Ammon's horn (tissue), 1 donor: ENCODE data around the gene IGF1R.
A peak's percentile ranks its signal among the peaks of the same experiment; 100 is the strongest.

Experiments used
- DNase-seq: peaks from one replicate; pipeline ENCODE4 v3.0.0-alpha.2; 2016; ENCODE audit warnings: low spot score

The IGF1R gene

GRCh38 chr15:98946301-98947255 lies 298.2 kb downstream of the IGF1R start:
- peak; percentile 72 for DNase-seq

GRCh38 chr15:98948456-98948855 lies 300.1 kb downstream of the IGF1R start:
- DNase-seq, result no peak

- no peak for DNase-seq
These were observed 300.6 kb downstream of the IGF1R start for GRCh38 chr15:98948941-98949340.

- DNase-seq, result no peak
These were observed 301.3 kb downstream of the IGF1R start for GRCh38 chr15:98949624-98950023.

- DNase-seq, result no peak
These were observed 301.9 kb downstream of the IGF1R start for GRCh38 chr15:98950248-98950647.

DNA sequence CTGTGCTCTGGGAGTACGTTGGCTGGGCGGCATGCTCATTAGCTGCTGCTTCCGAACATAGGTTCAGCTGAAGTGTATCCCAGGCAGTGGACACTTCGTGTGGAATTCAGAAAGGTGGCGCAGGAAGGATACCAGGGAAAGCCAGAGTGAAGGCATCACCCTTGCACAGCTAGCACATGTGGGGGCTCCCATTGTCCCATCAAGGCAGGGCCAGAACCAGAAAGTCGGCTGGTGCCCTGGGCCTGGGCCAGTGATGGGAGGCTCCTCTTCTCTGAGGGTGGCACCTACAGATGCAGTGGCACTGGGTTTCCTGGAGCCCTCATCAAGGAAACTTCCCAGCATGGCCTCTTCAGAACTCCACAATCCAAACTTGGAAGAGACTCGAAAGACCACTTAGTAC lies 302.7 kb downstream of the IGF1R start:
- no peak for DNase-seq

DNA sequence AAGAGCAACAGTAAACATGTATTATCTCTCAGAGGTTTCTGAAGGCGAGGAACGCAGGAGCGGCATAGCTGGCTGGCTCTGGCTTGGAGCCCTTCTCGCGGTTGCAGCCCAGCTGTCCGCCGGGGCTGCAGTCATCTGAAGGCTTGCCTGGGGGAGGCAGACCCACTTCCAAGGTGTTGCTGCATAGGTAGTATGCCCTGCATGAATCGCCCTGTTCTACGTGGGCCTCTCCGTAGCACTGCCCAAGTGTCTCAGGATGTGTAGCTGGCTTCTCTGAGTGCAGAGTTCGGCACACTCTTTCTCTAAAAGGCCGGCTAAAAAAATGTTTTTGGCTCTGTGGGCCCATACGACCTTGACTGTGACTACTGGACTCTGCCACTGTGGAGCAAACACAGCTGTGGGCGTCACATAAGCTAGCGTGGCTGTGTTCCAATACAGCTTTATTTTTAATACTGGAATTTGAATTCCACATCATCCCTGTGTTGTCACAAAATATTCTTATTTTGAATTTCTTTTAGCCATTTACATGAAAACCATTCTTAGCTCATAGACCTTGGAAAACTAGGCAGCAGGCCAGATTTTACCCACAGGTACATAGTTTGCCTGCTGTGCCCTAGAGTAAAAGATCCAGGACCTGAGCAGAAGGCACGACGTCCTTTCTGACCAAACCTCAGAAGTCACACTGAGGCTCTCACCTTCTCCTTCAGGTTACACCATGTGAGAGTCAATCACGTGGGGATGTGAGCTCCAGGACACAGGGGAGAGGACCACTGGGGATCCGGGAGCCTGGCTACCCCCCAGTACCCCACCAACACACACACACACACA lies 303.4 kb downstream of the IGF1R start:
- no peak for DNase-seq

DNA sequence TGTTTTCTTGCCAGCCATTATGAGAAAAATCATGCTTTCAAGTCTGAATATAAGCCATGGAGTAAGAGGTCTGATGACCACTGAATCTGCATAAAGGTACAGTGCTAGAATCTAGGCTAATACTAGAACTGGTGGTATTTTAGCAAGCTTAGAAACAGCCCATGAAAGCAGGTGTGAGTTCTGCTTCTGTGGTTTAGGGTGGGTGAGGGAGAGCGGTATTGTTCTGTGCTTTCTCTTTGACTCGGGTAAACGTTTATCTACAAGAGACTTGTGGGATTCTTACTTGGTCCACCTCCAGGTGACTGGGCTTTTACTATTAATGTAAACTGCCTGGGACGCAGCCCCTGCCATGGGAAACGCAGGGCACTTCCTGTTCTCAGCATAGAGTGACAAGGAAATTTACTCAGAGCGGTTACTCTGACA lies 304.1 kb downstream of the IGF1R start:
- DNase-seq, result no peak

DNA sequence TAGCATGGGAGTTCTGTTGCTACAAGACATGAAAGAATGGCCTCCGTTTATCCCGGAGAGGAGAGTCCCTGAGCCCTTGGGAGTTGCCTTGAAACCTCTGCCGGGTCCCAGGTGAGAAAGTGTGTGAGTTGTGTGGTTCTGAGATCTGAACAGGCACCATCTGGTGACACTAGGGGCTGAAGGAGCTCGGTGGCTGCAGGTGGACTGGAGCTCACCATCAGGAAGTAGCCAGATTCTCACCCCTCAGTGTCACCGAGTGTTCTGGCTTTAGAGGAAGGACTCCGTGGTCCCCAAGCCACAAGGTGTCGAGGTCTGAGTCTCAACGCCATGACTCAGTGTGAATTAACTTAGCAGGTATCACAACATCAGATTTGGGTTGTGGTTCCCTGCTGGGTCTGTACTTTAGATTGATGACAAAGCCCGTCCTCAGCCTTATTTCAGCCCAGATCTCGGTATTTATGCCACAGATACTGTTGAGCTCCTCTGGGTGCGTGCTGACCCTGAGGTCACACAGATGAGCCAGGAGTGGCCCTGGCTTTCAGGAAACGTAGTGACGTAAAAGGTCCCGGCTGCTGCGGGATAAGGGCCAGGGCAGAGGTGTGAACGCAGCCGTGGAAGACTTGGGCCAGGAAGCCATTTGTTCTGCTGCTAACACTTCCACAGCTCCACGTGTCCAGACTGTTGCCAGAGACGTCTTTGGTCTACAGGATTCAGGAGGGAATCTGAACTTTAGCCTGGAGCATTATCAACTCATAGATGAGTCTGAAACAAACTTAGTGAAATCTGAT lies 304.9 kb downstream of the IGF1R start:
- no peak for DNase-seq

- no peak for DNase-seq
These were observed 305.6 kb downstream of the IGF1R start for GRCh38 chr15:98953968-98954367.

DNA sequence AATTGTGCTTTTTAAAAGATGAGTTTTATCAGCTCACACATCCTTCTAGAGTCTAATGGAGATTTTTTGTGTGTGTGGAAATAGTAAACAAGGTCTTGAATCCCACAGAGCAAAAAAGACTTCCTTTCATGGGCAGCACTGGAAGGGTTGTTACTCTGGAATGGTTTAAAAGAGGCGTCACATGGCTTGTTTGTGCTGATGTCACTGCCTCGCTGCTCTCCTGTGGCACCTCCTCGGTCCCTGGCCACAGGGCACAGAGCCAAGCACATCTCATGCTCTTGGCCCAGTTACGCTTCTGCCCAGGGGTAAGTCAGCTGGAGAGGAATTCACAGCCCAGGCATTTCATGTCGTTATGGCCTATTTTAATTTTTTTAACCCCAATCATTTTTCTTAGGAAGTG lies 306.1 kb downstream of the IGF1R start:
- peak; percentile 90 for DNase-seq

DNA sequence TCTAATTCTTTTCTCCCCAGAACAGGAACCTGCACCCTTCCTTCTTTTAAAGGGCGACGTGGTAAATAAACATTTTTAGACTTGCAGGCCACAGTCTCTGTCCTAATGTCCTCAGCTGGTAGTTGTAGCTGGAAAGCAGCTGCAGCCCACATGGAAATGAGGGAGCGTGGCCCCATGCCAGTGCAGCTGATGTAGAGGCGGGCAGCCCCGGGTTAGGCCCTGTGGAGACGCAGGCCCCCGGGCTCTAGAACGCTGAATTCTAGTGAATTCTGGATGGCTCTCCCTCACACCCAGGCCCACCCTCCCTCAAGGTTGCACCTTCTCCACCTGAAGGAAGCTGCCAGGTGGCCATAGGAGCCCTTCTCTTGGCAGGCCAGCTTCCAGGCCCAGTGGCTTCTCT lies 307.0 kb downstream of the IGF1R start:
- peak; percentile 91 for DNase-seq

- DNase-seq, result no peak
These were observed 307.8 kb downstream of the IGF1R start for GRCh38 chr15:98955961-98956723.

DNA sequence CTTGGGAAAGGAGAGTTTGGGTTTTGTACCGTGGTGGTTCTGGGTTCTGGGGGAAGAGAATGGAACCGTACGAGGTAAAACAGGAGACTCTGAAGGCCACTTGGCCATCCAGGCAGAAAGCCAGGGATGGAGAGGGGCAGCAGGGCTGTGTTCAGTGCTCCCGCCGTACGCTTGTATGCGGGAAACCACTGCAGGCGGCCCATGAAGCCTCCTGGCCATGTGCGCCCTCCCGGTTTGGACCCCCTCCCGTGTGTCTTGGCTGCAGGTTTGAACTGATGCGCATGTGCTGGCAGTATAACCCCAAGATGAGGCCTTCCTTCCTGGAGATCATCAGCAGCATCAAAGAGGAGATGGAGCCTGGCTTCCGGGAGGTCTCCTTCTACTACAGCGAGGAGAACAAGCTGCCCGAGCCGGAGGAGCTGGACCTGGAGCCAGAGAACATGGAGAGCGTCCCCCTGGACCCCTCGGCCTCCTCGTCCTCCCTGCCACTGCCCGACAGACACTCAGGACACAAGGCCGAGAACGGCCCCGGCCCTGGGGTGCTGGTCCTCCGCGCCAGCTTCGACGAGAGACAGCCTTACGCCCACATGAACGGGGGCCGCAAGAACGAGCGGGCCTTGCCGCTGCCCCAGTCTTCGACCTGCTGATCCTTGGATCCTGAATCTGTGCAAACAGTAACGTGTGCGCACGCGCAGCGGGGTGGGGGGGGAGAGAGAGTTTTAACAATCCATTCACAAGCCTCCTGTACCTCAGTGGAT lies 308.6 kb downstream of the IGF1R start:
- DNase-seq, result no peak

DNA sequence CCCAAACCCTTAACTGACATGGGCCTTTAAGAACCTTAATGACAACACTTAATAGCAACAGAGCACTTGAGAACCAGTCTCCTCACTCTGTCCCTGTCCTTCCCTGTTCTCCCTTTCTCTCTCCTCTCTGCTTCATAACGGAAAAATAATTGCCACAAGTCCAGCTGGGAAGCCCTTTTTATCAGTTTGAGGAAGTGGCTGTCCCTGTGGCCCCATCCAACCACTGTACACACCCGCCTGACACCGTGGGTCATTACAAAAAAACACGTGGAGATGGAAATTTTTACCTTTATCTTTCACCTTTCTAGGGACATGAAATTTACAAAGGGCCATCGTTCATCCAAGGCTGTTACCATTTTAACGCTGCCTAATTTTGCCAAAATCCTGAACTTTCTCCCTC lies 309.3 kb downstream of the IGF1R start:
- DNase-seq, result no peak

DNA sequence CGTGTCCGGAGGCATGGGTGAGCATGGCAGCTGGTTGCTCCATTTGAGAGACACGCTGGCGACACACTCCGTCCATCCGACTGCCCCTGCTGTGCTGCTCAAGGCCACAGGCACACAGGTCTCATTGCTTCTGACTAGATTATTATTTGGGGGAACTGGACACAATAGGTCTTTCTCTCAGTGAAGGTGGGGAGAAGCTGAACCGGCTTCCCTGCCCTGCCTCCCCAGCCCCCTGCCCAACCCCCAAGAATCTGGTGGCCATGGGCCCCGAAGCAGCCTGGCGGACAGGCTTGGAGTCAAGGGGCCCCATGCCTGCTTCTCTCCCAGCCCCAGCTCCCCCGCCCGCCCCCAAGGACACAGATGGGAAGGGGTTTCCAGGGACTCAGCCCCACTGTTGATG lies 309.7 kb downstream of the IGF1R start:
- no peak for DNase-seq

DNA sequence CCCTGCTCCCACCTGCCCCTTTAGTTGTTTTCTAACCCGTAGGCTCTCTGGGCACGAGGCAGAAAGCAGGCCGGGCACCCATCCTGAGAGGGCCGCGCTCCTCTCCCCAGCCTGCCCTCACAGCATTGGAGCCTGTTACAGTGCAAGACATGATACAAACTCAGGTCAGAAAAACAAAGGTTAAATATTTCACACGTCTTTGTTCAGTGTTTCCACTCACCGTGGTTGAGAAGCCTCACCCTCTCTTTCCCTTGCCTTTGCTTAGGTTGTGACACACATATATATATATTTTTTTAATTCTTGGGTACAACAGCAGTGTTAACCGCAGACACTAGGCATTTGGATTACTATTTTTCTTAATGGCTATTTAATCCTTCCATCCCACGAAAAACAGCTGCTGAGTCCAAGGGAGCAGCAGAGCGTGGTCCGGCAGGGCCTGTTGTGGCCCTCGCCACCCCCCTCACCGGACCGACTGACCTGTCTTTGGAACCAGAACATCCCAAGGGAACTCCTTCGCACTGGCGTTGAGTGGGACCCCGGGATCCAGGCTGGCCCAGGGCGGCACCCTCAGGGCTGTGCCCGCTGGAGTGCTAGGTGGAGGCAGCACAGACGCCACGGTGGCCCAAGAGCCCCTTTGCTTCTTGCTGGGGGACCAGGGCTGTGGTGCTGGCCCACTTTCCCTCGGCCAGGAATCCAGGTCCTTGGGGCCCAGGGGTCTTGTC lies 310.7 kb downstream of the IGF1R start:
- no peak for DNase-seq

GRCh38 chr15:98959640-98960007 lies 311.3 kb downstream of the IGF1R start:
- no peak for DNase-seq

DNA sequence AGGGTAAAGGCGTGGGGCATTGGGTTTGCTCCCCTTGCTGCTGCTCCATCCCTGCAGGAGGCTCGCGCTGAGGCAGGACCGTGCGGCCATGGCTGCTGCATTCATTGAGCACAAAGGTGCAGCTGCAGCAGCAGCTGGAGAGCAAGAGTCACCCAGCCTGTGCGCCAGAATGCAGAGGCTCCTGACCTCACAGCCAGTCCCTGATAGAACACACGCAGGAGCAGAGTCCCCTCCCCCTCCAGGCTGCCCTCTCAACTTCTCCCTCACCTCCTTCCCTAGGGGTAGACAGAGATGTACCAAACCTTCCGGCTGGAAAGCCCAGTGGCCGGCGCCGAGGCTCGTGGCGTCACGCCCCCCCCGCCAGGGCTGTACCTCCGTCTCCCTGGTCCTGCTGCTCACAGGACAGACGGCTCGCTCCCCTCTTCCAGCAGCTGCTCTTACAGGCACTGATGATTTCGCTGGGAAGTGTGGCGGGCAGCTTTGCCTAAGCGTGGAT lies 312.3 kb downstream of the IGF1R start:
- DNase-seq, result no peak

DNA sequence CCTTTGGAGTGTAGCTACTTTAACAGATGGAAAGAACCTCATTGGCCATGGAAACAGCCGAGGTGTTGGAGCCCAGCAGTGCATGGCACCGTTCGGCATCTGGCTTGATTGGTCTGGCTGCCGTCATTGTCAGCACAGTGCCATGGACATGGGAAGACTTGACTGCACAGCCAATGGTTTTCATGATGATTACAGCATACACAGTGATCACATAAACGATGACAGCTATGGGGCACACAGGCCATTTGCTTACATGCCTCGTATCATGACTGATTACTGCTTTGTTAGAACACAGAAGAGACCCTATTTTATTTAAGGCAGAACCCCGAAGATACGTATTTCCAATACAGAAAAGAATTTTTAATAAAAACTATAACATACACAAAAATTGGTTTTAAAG lies 315.1 kb downstream of the IGF1R start:
- no peak for DNase-seq
